NCI-H526 treated with DMSO at 0.1 percent for 48 hours (cell line): ENCODE measurements around the gene WARS2.

Experiments used
- DNase-seq: peaks from one replicate; lab custom pipeline; 2025; lab: John Stamatoyannopoulos, UW

The WARS2 gene

DNA sequence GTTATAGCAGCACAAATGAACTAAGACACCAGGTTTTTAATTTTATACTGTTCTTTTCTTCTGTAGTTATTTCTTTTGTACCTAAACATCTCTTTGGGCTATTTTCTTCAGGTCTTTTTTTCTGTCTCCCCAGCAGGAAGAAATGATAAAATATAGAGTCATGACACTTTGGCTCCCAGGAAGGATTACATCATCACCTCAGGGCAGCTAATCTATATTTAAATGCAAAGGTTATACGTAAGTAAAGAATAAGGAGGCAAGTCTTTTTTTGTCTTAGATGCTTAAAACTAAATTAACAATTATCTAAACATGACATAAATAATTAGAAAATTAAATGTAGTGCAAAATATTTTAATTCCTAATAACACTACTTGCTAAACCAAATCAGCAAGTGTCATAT, 57.0 kb downstream of the WARS2 start:
- no peak for DNase-seq

DNA sequence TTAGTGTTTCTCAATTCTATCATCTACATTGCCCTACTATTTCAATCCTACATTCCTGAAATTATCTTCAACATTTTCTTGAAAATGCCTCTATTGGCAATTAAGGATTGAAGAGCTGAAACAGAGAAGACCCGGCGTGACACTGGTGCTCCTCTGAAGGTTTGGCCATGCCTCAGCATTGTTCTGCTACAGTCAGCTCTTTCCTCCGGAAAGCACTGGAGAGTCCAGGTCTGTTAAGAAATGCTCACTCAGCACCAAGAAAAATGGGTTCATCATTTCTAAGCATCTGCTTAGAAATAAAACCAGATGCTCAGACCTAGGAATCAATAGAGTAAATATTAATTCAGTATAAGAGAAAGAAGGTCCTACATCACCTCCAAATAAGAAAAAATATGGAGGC, 58.8 kb downstream of the WARS2 start:
- DNase-seq: no peak

DNA sequence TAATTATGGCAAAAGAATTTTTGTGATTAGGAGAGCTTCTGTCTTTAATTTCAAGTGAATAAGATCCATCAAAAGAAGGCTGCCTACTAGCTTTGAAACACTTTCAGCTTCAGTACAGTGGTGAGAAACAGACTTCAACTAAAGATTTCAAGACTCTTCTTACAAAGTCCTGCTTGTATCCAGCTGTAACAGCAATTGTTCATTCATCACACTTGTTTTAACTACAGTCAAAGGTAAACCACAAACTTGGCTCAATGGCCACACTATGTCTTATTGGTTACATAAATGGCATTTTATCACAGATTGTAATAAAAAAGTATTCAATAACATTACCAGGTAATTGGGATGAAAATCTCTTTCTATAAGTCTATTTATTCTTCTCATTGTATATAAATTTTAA, 59.2 kb downstream of the WARS2 start:
- no peak for DNase-seq

DNA sequence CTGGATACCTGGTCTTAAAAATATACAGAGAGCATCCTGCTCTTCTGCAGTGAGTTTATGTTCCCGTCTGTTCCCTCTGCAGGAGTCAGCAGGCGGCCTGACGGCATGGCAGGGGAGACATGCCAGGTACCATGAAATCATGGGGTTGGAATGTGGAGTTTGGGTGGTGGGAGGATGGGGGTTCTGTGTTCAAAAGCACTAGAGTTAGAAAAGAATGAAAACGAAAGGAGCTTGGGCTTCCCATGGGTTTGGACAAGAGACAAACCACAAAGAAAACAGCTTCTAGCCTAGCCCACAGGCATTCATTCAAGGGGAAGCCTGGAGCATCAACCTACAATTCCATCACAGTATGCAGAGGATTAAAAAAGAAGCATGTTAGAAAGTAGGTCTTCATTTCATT, 59.9 kb downstream of the WARS2 start:
- DNase-seq: no peak

DNA sequence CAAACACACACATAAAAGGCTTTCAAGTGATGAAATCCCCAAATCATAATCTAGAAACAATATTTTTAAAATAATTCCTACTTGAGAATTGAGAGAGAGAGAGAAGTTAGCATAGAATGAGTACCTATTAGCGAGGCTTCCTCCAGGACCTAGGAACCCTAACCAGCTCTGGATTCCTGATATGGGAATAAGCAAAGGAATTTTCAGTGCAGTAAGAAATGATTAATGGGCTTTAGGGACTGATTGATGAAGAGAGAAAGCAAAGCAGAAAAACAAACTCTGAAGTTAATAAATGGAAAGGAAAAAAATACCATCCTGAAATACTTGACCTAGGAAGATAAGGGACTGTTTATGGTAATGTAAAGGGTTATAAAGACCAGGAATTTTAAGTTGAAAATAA, 60.6 kb downstream of the WARS2 start:
- DNase-seq: no peak

DNA sequence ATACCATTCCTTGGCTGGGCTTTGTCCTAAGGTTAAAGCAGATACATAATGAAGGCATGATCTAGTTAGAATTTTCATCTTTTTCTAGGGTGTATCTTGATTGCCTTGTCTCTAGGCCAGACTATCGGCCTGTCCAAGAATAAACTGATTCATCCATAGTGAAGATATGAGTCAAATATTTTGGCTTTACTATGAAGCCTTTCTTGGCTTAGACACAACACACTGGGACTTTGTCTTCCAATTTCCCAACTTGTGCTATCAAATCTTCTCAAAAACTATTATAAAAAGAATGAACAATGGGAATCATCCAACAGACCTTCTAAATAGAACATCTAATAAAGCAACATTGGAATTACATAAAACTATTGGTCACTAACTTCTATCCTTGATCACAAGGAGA, 64.8 kb downstream of the WARS2 start:
- no peak for DNase-seq

DNA sequence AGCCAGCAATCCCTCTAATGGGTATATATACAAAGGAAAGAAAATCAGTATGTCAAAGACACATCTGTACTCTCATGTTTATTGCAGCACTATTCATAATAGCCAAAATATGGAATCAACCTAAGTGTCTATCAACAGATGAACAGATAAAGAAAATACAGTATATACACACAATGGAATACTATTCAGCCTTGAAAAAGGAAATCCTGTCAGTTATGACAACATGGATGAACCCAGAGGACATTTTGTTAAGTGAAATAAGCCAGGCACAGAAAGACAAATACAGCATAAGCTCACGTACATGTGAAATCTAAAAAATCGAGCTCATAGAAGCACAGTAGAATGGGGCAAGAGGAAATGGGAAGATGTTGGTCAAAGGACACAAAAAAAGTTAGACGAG, 69.1 kb downstream of the WARS2 start:
- DNase-seq: no peak

DNA sequence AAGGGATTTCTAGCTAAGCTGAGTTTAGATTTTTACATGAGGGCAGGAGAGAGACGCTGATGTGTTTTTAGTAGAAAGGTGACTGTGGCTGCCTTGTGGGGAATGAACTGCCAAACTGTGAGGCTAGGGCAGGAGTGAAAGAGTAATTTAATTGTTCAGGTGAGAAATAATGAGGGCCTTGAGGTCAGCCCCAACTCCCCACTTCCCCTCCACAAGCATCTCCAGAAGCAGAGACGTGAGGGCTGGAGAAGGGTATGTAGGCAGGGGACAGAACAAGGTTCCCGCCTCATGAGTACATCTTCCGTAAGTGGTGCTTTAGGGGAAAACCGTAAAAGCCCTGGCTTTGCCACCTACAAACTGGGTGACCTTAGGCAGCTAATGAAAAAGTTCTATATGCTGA, 70.8 kb downstream of the WARS2 start:
- no peak for DNase-seq

DNA sequence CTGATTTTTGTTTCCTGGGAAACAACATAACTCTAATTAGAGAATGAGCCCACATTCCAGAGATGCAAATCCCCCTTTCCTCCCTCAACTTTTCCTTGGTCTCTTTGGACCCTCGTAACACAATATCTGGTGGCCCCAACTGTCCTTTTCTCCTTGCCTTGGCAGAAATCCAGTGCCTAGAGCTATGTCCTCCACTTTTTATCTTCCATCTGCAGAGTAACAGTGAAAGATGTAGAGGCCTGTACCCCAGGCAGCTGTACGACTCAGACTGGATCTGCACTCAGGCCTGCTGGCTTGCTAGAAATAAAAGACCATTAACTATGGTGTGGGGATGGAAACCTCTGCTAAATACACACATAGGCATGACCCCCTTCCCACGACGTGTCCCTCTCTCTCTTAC, 72.0 kb downstream of the WARS2 start:
- no peak for DNase-seq

DNA sequence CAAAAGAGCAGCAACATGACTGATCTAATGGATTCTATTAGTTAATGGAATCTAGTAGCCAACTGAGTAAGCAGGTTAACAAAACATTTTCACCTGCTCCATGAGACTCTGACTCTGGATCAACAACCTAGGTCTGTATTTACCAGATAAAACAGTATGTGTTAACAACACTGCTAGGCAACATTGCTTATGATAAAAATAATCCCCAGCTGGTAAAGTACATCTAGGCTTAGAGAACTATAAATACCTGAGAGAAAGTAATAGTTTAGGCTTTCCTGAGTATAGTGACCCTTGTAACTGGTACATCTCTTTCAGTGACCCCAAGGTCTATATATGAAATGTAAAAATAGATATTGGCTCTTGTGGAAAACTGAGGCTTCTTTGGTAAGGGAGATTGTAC, 78.8 kb downstream of the WARS2 start:
- DNase-seq: no peak

DNA sequence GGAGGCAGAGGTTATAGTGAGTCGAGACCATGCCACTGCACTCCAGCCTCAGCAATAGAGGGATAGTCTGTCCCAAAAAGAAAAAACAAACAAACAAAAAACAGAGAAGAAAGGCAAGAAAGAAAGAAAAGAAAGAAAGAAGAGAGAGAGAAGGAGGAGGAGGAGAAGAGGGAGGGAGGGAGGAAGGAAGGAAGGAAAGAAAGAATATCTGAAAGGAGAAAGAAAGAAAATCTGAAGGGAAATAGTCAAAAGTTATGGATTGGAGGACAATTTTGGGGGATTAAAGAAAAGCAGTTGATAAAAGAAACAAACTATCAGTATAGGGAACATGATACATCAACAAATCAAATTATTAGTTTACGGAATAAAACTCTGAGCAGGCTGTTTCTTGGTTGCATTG, 84.9 kb downstream of the WARS2 start:
- DNase-seq: no peak

DNA sequence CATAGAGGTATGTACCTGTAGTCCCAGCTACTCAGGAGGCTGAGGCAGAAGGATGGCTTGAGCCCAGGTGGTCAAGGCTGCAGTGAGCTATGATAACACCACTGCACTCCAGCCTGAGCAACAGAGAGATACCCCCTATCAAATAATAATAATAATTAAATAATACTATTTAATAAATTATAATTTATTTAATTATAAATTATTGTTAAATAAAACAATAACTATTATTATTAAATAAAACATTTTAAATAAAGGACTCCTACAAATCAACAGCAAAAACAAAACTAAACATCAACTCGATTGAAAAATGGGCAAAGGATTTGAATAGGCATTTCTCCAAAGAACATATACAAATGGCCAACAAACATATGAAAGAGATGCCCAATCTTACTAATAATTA, 86.5 kb downstream of the WARS2 start:
- DNase-seq: no peak

DNA sequence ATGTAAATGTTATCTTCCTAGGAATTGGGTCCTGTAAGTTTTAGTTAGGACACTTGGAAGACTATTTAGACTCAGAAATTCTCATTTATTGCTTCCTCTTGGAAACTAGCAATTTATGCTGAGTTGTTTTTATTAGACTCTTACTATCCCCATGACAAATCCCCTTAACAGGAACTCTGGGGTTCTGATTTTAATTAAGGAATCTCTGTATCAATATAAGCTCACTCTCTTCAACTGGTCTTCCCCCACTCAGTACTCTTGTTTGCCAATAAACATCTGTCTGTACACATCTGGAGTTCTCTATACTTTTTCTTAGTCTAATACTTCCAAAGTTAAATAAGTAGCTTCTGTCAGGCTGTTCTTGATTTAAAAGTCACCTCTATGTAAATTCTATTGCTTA, 88.2 kb downstream of the WARS2 start:
- no peak for DNase-seq

DNA sequence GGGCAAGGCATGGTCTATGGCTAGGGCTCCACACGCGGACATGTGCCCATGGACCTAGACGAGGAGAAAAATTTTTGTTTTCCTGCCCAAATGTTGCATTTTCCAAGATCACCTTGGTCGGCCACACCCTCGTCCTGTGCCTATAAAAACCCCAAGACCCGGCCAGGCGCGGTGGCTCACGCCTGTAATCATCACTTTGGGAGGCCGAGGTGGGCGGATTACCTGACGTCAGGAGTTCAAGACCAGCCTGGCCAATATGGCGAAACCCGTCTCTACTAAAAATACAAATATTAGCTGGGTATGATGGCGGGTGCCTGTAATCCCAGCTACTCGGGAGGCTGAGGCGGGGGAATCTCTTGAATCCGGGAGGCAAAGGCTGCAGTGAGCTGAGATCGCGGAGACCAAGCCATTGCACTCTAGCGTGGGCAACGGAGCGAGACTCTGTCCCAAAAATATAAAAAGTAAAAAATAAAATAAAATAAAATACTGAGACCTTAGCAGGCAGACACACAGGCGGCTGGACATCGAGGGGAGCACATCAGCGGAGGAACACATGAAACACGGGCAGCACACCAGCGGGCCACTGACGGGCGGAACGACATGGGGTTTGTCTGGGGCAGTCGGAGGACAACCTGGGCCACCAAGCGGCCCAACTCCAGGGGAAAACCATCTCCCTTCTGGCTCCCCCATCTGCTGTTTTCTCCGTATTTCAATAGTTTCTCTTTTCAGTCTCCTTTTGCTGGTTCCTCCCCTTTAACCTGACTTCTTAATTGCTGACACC, 91.6 kb downstream of the WARS2 start:
- no peak for DNase-seq

DNA sequence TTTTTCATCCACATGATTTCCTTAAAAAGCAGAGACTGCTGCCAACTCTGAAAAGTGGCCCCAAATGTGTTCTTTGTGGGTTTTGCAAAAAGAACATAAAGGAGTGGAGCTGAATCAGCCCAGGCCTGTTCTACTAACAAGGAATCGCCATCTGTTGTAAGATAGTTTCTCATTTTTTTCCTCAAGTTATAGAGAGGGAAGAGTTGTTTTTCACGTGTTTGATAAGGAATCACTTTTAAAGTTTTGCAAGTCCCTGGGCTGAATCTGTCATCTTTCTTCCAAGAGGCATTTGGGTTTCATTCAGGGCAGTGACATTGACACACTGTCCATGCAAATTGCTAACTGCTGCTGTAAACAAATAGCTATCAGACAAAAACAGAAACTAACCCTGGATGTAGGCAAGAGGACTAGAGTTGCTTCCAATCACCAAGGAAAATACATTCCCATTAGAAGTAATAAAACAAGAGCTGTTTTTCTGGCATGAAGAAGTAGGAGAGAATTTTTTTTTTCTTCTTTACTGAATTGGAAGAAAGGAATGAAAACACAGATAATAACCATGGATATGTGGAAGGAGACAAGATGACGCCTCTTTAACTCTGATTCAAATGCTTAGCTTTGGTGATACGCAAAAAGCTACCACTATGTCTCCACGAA, 93.5 kb downstream of the WARS2 start:
- DNase-seq: peak; percentile 52

DNA sequence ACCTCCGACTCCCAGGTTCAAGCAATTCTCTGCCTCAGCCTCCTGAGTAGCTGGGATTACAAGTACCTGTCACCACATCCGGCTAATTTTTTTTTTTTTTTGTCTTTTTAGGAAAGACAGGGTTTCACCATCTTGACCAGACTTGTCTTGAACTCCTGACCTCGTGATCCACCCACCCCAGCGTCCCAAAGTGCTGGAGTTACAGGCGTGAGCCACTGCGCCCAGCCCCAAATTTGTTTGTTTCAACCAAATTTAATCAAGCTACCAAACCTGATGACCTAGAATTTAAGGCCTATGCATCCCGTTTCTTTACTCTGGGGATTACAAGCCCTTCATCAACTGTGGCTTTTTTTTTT, 94.0 kb downstream of the WARS2 start:
- DNase-seq: no peak

DNA sequence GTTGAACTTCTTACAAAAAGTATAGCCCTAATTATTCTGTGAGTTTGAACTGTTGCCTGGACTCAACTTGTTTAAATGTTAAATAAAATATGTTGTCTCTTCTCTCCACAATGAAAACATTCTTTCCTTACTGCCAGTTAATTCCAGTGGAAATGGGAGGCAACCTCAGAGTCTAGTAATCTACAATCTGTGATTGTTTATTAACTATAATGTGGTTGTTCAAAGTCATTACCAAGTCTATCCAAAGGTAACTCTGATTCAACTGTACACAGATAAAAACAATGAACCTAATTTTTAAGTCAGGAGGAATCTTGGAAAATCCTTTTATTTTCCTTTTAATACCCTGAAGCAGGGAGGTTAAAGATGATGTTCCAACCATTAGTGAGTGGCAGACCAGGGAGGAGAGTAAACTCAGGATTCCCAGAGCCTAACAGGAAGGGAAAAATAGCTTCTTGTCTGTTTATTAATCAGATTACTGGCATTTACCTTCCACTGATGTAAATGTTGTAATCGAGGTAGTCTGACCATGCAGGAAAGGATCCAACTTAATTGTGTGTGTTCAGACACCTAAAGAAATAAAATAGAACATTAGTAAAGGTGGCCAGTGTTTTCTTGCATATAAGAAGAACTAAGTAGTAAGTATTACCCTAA, 95.2 kb downstream of the WARS2 start:
- no peak for DNase-seq

DNA sequence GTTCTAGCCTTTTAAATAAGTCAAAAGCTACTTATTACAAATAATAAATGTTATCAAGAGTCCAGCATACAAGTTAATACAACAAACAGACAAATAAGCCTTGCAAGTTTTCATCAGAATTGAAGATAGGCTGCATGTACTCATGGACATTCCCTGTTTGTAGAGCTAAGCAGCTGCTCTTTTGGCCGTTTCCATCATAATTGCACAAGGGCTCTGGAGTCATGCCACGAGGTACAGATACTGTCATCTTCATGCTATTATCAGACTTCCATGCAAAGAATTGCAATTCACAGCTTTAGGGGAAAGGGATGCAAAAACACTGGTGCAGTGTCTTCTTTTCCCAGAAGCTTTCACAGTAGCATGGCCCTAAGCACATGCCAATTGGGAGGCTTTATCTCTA, 99.5 kb downstream of the WARS2 start:
- DNase-seq: no peak

DNA sequence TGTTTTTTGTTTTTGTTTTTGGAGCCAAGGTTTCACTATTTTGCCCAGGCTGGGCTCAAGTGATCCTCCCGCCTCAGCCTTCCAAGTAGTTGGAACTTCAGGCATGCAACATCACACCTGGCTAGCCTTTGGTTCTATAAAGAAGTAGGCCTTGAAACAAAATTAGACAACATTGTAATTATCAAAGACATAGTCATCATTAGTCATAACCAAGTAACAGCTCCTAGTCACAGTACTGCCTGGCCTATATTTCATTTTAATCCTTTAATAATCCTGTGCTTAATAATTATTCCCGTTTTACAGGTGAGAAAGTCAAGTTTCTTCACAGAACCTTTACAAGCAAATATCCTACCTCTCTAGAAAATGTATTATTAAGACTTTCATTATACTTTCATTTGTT, 100.0 kb downstream of the WARS2 start:
- DNase-seq: no peak

DNA sequence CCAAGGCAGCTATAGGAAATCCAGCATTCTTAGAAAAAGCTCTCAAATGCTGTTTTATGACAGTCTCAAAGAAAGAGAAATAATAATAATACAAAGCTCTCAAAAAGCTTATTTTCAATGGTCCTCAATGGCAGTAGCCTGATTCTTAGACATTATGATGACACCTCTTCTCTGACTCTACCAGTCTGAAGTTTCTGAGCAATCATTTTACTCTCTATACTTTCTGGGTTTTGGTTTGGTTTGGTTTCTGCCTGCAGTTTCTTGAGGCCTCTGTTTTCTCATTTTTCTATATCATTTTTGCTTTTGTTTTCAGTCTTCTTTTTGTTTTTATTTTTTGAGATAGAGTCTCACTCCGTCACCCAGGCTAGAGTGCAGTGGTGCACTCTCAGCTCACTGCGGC, 102.1 kb downstream of the WARS2 start:
- no peak for DNase-seq

DNA sequence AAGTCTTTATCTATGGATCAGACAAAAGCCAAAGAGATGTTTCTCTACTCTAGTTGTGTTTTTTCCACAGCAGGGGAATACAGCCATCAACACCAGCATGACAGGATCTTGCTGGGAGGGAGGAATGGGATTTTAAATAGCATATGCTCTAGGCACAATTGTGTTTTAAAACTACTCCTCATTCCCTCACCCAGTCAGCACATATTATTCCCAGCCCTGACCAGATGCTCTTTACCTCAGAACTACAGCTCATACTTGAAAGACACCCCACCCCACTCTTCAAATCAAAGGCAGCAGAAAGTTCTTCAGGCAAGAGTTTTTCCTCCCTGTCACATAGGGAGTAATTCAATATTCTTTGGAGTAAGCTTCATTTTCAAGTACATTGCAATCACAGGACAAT, 106.1 kb downstream of the WARS2 start:
- DNase-seq: no peak

DNA sequence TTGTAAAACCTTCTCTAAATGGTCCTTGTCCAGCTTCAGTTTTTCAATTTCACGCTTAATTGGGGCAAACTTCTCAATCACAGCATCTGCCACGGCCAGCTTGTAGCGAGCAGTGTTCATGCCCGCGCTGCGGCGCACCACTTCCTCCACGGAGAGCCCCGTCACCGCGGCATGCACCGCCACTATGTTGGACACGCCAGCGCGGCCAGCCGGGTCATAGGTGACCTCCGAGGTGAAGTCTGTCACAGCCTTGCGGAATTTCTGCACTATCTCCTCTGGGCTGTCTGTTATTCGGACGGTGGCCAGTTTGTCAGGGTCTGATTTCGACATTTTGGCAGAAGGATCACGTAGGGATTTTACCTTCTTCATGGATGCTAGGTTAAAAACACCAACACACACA, 107.5 kb downstream of the WARS2 start:
- no peak for DNase-seq

DNA sequence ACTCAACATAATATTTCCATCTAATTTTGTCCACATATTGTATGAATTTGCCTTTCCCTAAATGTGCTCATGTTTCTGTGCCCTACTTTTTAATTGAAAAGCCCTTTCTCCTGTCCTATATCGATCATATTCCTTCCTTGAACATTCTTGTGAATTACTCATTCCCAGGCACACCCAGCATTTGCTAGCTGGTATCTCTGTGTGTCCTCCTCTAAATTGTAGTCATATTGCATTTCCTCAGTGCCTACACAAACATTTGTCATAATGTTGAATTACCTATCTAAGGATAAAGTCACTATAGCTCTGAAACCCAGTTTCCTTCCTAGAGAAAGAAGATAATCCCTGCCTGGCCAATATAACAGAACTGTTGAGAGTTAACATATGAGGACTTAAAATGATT, 112.7 kb downstream of the WARS2 start:
- no peak for DNase-seq

DNA sequence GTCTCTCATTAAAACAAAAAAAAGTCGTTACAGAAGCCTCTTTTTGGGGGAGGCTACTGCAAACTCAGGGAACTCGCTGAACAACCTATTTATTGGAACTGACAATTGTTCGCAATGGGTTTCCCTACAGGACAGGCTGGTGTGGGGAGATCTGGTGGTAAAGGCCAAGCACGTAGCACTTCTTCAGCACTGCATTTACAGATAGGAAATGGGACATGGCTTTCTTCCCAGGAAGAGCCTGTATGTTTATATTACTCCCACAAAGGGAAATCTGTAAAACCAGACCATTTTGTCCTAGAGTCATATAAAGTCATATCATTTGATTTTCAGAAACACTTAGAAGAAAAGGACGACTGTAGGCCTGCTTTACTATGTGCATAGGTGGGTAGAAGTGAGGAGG, 113.5 kb downstream of the WARS2 start:
- DNase-seq: no peak
